GM20431 (cell line): ENCODE data around the gene CDC42EP1.
"Not testable (repeated sequence)": the region's sequence is repeated elsewhere in the genome, so short reads cannot be mapped to it uniquely, and the experiment has no call there.

Experiments
- in situ Hi-C: fragments of 300-500 bp; cut with MseI, MboI; formaldehyde crosslinking; loops from one replicate; pipeline ENCODE4 v1.15.0; 2020; ENCODE audit warnings: low sequenced_read_pairs; ENCODE audit not compliant: unreplicated experiment

Gene CDC42EP1

GRCh38 chr22:37608477-37609239, 48.4 kb downstream of the CDC42EP1 start, which contains the start of gene GGA1:
TSS of gene GGA1 (plus strand) at chr22:37608834. CDS start at chr22:37608861, 27 bp downstream.
- in situ Hi-C loops: no loop called here

GRCh38 chr22:37609240-37610152, 49.2 kb downstream of the CDC42EP1 start:
- in situ Hi-C loops: no loop called here

GRCh38 chr22:37610153-37610475, 49.8 kb downstream of the CDC42EP1 start:
- in situ Hi-C loops: not testable (repeated sequence)

GRCh38 chr22:37610480-37611129, 50.3 kb downstream of the CDC42EP1 start:
- in situ Hi-C loops: no loop called here

- in situ Hi-C loops: no loop called here
These were observed 50.9 kb downstream of the CDC42EP1 start for GRCh38 chr22:37611207-37611606.

- in situ Hi-C loops: no loop called here
These were observed 56.2 kb downstream of the CDC42EP1 start for GRCh38 chr22:37616201-37617083.

- in situ Hi-C loops: no loop called here
These were observed 57.2 kb downstream of the CDC42EP1 start for GRCh38 chr22:37617431-37617830.

GRCh38 chr22:37618072-37618656, 57.9 kb downstream of the CDC42EP1 start:
- in situ Hi-C loops: no loop called here

GRCh38 chr22:37618674-37619073, 58.4 kb downstream of the CDC42EP1 start:
- in situ Hi-C loops: no loop called here
